MCF 10A (cell line): Measurements from ENCODE around the gene SNHG17. TPM values are rescaled to one million over a fixed set of nuclear protein-coding genes. Genes with fewer than 3 reads are reported as not detected.

ENCODE experiments used
- BruUV-seq: library from RNA; stranded (reverse); fragments of 400-500 nt; replicated peaks from 2 replicates; lab custom pipeline; 2021; lab: Mats Ljungman, UMichigan
- CTCF ChIA-PET: fragments of 300-600 bp; sonication (Branson Sonifier 250); formaldehyde crosslinking; extraction: SDS; loops from one replicate; lab custom pipeline; 2021; ENCODE audit warnings: antibody characterized with exemption, inconsistent platforms; lab: Yijun Ruan, JAX
- POLR2A ChIA-PET: fragments of 300-600, 350-650 bp; sonication (Branson Sonifier 250); formaldehyde crosslinking; extraction: SDS; loops from one replicate; lab custom pipeline; 2020; ENCODE audit warnings: antibody characterized with exemption, inconsistent platforms; lab: Yijun Ruan, JAX
- DNase-seq: peaks from one replicate; pipeline ENCODE4 v3.0.0-alpha.2; 2018; ENCODE audit not compliant: unreplicated experiment
- H3K27ac Mint-ChIP-seq: one replicate; pipeline ENCODE4 v1.8.0; 2022; ENCODE audit warnings: mild to moderate bottlenecking, low read depth, mixed read lengths; ENCODE audit not compliant: unreplicated experiment
- H3K27me3 Mint-ChIP-seq: one replicate; pipeline ENCODE4 v1.8.0; 2022; ENCODE audit warnings: mixed read lengths; ENCODE audit not compliant: insufficient read depth, unreplicated experiment
- H3K36me3 Mint-ChIP-seq: one replicate; pipeline ENCODE4 v1.8.0; 2022; ENCODE audit warnings: mild to moderate bottlenecking, moderate library complexity, mixed read lengths; ENCODE audit not compliant: insufficient read depth, unreplicated experiment
- H3K4me1 Mint-ChIP-seq: one replicate; pipeline ENCODE4 v1.8.0; 2022; ENCODE audit warnings: mixed read lengths; ENCODE audit not compliant: insufficient read depth, unreplicated experiment
- H3K4me3 Mint-ChIP-seq: one replicate; pipeline ENCODE4 v1.8.0; 2022; ENCODE audit warnings: mild to moderate bottlenecking, moderate library complexity, mixed read lengths; ENCODE audit not compliant: unreplicated experiment
- H3K9me3 Mint-ChIP-seq: one replicate; pipeline ENCODE4 v1.8.0; 2022; ENCODE audit warnings: mixed read lengths; ENCODE audit not compliant: unreplicated experiment
- intact Hi-C: fragments of 100-400 bp; cut with micrococcal nuclease; formaldehyde crosslinking; loops from 2 replicates; pipeline ENCODE4 v1.14.1; 2022
- total RNA-seq: library from RNA; stranded (reverse); gene quantifications from 2 replicates; pipeline ENCODE4 v1.2.3, GENCODE V29; 2022
- TF ChIP-seq, protein P1 (sequence below): fragments of 200-600 bp; IDR thresholded peaks from one replicate; pipeline ENCODE4 v1.8.0; 2022; ENCODE audit warnings: antibody characterized with exemption, mild to moderate bottlenecking; ENCODE audit not compliant: unreplicated experiment

The SNHG17 gene
- total RNA-seq, 1 experiment from 2014 or later = 133 TPM

DNA sequence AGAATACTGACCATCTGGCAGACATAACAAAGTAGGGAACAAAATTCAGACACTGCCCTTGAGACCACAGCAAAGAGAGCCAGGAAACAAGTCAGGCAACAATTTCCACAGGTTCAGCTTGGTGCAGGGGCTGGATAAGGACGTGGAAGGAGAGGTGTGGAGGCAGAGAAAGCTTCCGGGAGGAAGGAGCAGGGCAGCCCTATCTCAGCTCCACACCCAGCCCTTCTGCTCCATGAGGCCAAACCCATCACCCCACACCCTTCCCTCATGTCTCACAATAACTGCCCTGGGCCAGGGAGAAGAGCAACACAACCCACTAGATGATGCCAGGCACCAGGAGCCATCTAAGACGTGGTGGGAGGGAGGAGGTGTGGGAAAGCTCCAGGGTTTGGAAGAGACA lies 5.8 kb downstream of the SNHG17 start:
- TF ChIP-seq, protein P1, sequence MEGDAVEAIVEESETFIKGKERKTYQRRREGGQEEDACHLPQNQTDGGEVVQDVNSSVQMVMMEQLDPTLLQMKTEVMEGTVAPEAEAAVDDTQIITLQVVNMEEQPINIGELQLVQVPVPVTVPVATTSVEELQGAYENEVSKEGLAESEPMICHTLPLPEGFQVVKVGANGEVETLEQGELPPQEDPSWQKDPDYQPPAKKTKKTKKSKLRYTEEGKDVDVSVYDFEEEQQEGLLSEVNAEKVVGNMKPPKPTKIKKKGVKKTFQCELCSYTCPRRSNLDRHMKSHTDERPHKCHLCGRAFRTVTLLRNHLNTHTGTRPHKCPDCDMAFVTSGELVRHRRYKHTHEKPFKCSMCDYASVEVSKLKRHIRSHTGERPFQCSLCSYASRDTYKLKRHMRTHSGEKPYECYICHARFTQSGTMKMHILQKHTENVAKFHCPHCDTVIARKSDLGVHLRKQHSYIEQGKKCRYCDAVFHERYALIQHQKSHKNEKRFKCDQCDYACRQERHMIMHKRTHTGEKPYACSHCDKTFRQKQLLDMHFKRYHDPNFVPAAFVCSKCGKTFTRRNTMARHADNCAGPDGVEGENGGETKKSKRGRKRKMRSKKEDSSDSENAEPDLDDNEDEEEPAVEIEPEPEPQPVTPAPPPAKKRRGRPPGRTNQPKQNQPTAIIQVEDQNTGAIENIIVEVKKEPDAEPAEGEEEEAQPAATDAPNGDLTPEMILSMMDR = no peak
- POLR2A ChIA-PET = interaction anchor here (0.7 to 2.1 kb wide), 5 partner anchors 9 to 69 kb away, joined by 3 to 10 read pairs (median 4); no protein-coding TSS in a partner anchor
- H3K27me3 Mint-ChIP-seq = no peaks in the 10 kb centered on the region
- no peak overlapping the region for H3K4me3 Mint-ChIP-seq
- intact Hi-C loops = no loop called here
- no peaks in the 10 kb centered on the region for H3K9me3 Mint-ChIP-seq
- DNase-seq = no peak
- peaks cover 99% of the 10 kb centered on the region for H3K36me3 Mint-ChIP-seq
- BruUV-seq = no TSS peak
- CTCF ChIA-PET = interaction anchor here (1.0 to 8.3 kb wide), 3 partner anchors 17 to 42 kb away, joined by 4 to 152 read pairs (median 5); no protein-coding TSS in a partner anchor
- H3K4me1 Mint-ChIP-seq = peaks cover 42% of the 10 kb centered on the region
- H3K27ac Mint-ChIP-seq = peak overlapping the region; percentile 83

DNA sequence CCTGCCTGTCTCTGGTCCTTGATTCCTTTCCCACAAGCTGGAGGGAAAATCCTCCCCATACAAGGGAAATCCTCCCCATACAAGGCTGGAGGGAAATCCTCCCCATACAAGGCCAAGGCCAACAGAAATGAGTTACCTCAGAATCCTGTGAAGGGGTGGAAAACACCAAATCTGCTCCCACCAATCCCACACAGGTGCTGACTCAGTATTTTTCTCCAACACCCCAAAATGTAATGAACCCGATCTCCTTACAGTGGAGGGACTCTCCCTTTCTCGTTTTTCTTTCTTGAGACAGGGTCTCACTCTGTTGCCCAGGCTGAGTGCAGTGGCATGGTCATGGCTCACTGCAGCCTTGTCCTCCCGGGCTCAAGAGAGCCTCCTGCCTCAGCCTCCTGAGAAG lies 6.3 kb downstream of the SNHG17 start:
- intact Hi-C loops = no loop called here
- TF ChIP-seq, protein P1 = no peak
- no peak overlapping the region for H3K4me3 Mint-ChIP-seq
- ChIA-PET POLR2A (interaction anchor here (1.2 to 2.1 kb wide), 3 partner anchors 10 to 44 kb away, joined by 3 to 10 read pairs (median 5); no protein-coding TSS in a partner anchor), CTCF (interaction anchor here (2.4 to 8.3 kb wide), 2 partner anchors 17 to 43 kb away, joined by 5 to 152 read pairs; no protein-coding TSS in a partner anchor)
- H3K27ac Mint-ChIP-seq = peak overlapping the region; percentile 83
- peaks cover 99% of the 10 kb centered on the region for H3K36me3 Mint-ChIP-seq
- no TSS peak for BruUV-seq
- H3K27me3 Mint-ChIP-seq = no peaks in the 10 kb centered on the region
- H3K9me3 Mint-ChIP-seq = no peaks in the 10 kb centered on the region
- no peak for DNase-seq
- H3K4me1 Mint-ChIP-seq = peaks cover 42% of the 10 kb centered on the region

DNA sequence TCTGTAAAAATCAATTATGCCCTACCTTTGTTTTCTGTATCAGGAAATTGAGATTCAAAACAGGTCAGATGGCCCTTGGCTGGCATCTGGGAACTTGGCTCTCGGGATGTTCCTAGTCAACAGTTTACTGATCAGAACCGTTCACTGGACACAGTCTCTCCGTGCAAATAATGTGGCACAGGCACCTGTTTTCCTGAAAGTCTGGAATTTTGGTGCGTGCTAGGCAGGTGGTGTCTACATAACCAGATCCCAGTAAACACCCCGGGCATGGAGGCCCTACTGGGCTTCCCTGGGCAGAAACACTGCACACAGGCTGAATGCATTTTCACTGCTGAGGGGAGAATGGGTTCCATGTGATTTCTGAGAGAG lies 7.5 kb downstream of the SNHG17 start:
- TF ChIP-seq, protein P1 = no peak
- no peak overlapping the region for H3K4me3 Mint-ChIP-seq
- H3K27me3 Mint-ChIP-seq = no peaks in the 10 kb centered on the region
- H3K36me3 Mint-ChIP-seq = peaks cover 100% of the 10 kb centered on the region
- ChIA-PET POLR2A (interaction anchor here (0.5 kb wide), 1 partner anchor 98 kb away, joined by 3 read pairs; no protein-coding TSS in a partner anchor), CTCF (interaction anchor here (2.3 to 8.3 kb wide), 3 partner anchors 7 to 20 kb away, joined by 12 to 152 read pairs (median 15); partner anchors contain the start of gene SNHG17)
- intact Hi-C loops = no loop called here
- H3K4me1 Mint-ChIP-seq = peaks cover 42% of the 10 kb centered on the region
- no TSS peak for BruUV-seq
- H3K9me3 Mint-ChIP-seq = no peaks in the 10 kb centered on the region
- no peak for DNase-seq
- H3K27ac Mint-ChIP-seq = peak overlapping the region; percentile 49

DNA sequence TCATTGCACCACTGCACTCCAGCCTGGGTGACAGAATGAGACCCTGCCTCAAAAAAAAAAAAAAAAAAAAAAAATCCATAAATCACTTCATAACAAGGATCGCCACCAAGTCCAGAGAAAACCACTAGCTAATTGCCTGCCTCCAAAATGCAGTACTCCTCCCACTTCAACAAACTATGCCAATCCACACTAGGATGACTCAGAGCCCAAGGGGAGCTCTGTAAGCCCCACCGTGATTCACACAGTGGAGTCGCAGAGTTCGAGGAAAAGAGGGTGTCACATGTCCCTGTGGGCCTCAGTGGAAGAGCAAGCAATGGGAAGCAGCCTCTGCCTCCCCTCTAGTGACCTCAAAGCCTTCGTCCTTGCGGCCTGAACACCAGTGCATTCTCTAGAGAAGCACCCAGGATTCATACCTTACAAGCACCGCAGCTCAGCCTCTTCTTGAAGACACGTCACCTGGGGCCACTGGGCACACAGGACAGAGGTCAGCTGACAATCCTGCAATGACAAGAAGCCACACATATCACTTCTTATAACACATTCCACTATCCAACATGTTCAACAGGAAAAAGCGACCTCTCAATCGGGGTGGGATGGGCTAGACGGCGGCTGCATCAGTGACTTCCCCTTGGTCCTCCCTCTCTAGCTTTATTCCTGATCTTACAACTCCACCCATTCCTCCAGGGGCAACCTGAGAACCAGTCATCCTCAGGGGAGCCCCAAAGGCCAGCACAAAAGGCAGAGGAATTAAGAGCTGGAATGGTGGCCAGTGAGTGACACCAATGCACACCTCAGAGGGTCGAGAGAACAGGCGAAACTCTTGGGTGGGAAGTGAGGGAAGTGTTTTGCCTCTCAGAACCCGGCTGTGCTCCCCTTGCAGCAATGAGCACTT lies 8.9 kb downstream of the SNHG17 start:
- intact Hi-C loops = no loop called here
- Mint-ChIP-seq H3K27me3 (no peaks in the 10 kb centered on the region), H3K9me3 (no peaks in the 10 kb centered on the region), H3K4me1 (peaks cover 28% of the 10 kb centered on the region), H3K4me3 (no peak overlapping the region), H3K36me3 (peaks cover 100% of the 10 kb centered on the region), H3K27ac (peak overlapping the region; percentile 49)
- CTCF ChIA-PET = interaction anchor here (0.6 to 3.5 kb wide), 6 partner anchors 8 to 380 kb away, joined by 3 to 15 read pairs (median 4); partner anchors contain the start of gene SNHG17
- peak; percentile 89 for DNase-seq
- TF ChIP-seq, protein P1 = no peak
- BruUV-seq = no TSS peak
- POLR2A ChIA-PET = interaction anchor here (1.3 to 3.3 kb wide), 3 partner anchors 8 to 21 kb away, joined by 6 to 29 read pairs (median 10); partner anchors contain the start of gene SNHG17
